GM18909 (cell line): ENCODE data around the gene PDE1C.
"Not testable (repeated sequence)": the region's sequence is repeated elsewhere in the genome, so short reads cannot be mapped to it uniquely, and the experiment has no call there.

Source experiments
- ATAC-seq: cut with Tn5 transposase; IDR thresholded peaks from one replicate; pipeline ENCODE4 v1.9.1; 2021; ENCODE audit warnings: mild to moderate bottlenecking; ENCODE audit not compliant: unreplicated experiment, poor library complexity

The PDE1C gene

DNA sequence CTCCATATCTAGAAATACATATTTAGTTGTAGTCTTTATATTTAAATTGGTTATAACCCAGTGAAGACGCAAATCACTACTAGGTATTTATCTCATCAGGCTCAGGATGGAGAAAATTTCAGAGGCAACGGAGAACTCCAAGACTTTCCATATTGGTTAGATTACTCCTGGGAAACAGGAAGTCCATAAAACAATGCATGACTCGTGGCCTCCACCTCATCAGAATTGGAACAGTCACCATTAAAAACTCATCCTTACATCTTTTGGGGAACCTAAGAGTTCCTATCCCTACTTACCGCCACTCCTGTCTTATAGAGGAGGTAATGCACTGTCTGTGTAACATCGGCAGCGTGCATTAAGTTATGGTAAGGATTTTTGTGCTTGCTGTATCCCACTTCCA is 205.6 kb downstream of the PDE1C start:
- no peak for ATAC-seq

DNA sequence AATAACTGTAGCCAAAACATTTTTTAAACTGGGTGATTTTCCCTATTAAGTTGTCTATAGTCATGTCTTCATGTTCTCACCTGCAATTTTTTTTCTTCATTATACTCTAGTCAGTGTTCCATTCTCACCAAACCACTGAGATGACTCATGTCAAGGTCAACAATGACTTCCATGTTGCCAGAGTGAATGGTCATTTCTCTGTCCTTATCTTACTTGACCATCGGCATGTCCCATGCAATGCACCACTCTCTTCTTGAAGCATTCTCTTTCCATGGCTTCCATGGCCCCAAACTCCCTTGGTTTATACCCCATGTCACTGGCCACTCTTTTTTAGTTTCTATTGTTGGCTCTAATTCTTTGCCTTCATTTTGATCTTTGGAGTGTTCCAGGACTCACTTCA is 209.3 kb downstream of the PDE1C start:
- no peak for ATAC-seq

DNA sequence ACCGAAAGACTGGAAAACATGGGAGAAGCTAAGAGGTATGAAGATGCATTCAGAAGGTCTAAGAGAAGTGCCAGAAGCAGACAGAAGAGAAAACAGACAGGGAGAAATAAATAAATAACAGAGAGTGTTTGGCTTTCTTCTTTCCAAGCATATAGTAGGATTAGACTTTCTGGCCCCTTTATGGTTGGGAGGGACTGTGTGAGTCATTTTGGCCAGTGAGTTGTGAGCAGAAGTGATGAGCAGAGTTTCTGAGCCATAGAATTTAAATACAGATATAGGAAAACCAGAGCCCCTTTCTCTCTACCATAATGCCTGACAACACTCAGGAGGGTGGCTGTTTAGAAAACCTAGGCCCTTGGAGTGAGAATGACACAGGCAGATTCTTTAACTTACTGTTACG is 212.2 kb downstream of the PDE1C start:
- no peak for ATAC-seq

- ATAC-seq = no peak
These were observed 213.0 kb downstream of the PDE1C start for GRCh38 chr7:31857172-31857571.

- ATAC-seq = no peak
These were observed 213.9 kb downstream of the PDE1C start for GRCh38 chr7:31856337-31856736.

GRCh38 chr7:31855530-31855929 is 214.7 kb downstream of the PDE1C start:
- no peak for ATAC-seq

DNA sequence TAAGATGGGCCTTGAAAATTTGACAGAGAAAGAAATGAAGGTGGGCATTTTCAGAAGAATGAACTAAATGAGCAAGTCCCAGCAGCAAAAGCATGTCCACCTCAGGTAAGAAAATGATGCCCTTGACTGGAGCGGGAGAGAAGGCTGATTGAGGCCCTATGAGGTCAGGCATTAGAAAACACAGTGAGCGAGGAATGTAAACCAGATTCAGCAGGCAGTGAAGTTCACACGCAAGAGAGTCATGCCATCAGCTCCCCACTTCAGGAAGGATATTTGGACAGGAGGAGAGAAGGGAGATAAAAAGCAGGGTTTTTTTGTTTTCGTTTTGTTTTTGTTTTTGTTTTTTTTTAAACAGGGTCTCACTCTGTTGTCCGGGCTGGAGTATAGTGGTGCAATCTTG is 216.8 kb downstream of the PDE1C start:
- no peak for ATAC-seq

- no peak for ATAC-seq
These were observed 217.7 kb downstream of the PDE1C start for GRCh38 chr7:31852462-31852861.

- ATAC-seq = no peak
These were observed 219.1 kb downstream of the PDE1C start for GRCh38 chr7:31851119-31851518.

GRCh38 chr7:31850601-31851000 is 219.6 kb downstream of the PDE1C start:
- ATAC-seq = no peak

DNA sequence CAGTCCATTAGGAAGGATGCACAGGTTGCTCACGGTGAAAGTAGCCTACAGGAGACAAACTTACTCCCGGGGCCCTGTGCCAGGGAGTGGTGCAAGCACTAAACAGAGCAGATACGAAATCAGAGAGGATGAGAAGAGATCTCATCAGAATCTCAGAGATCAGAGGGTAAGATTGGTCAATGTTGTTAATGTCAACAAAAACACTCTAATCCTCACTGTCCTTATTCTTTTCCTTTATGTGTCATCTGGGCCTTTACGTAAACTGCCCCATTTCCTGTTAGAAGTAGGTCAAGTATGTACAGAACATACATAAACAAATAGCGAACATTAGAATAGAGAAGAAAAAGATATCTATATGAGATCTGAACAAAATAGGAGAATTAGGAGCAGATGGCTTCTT is 220.1 kb downstream of the PDE1C start:
- ATAC-seq = no peak

DNA sequence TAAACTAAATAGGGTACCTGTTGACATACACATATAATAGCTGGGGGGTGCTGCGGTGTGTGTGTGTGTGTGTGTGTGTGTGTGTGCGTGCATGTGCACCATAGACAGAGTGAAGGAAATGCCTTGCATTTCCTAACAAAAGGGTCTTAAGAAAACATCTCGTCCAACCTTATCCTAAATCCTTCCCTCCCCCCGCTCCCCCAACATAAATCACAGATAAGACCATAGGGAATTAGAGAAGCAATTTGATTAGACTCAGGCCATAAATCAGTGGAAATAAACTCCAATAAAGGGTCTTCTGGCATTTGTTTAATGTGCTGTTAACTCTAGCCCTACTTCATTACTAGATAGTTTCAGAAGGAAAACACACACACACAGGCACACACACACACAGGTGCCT is 234.7 kb downstream of the PDE1C start:
- ATAC-seq = no peak

GRCh38 chr7:31833625-31834024 is 236.6 kb downstream of the PDE1C start:
- ATAC-seq = not testable (repeated sequence)

- no peak for ATAC-seq
These were observed 241.7 kb downstream of the PDE1C start for GRCh38 chr7:31828520-31828919.

- no peak for ATAC-seq
These were observed 244.6 kb downstream of the PDE1C start for GRCh38 chr7:31825576-31825975.

DNA sequence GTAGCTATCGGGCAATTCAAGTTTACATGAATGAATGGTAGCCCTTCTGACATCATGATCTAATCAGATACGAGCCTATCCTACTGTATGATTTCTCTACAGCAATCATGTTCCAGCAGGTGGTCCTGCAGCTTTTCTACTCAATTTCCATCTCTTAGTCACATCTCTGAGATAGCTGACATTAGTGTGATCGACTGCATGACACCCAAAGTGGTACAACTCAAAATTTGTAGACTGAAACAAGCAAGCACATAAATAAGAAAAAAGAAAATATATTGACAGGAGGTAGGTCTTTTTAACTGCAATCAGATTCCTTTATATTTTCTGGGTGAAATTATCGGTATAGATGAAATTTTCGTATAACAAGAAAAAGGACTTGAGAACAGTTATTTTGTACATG is 251.2 kb downstream of the PDE1C start:
- no peak for ATAC-seq

- ATAC-seq = no peak
These were observed 253.4 kb downstream of the PDE1C start for GRCh38 chr7:31816810-31817209.

- ATAC-seq = no peak
These were observed 254.4 kb downstream of the PDE1C start for GRCh38 chr7:31815796-31816195.

DNA sequence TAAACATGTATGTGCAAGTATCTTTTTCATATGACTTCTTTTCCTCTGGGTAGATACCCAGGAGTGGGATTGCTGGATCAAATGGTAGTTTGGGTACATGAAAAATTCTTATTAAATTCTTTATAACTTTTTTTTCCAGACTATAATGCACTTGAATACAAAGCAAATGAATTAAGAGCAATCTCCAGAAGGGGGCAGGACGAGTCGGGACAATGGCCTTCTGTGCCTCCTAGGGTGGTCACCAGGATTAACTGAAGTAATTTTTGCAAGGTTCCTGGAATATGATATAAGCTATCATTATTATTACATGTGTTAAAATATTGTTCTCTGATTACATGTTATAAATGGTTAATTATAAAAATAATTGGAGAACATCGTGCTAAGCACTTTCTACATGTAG is 256.0 kb downstream of the PDE1C start:
- ATAC-seq = no peak

- ATAC-seq = peak; percentile 82
These were observed 258.4 kb downstream of the PDE1C start for GRCh38 chr7:31811650-31812461.

- ATAC-seq = peak; percentile 98
These were observed 264.9 kb downstream of the PDE1C start for GRCh38 chr7:31805209-31805818.

- no peak for ATAC-seq
These were observed 273.8 kb downstream of the PDE1C start for GRCh38 chr7:31796375-31796774.
